Activated naive CD4-positive, alpha-beta T cell treated with Interleukin-2 at 50 U/mL for 16 hours (primary cell): ENCODE results near the gene SNX14.
A peak's percentile ranks its signal among the peaks of the same experiment; 100 is the strongest.
"Not testable (repeated sequence)": the region's sequence is repeated elsewhere in the genome, so short reads cannot be mapped to it uniquely, and the experiment has no call there.

Experiments used
- DNase-seq: peaks from one replicate; pipeline ENCODE4 v3.0.0-alpha.2; 2020

The SNX14 gene

DNA sequence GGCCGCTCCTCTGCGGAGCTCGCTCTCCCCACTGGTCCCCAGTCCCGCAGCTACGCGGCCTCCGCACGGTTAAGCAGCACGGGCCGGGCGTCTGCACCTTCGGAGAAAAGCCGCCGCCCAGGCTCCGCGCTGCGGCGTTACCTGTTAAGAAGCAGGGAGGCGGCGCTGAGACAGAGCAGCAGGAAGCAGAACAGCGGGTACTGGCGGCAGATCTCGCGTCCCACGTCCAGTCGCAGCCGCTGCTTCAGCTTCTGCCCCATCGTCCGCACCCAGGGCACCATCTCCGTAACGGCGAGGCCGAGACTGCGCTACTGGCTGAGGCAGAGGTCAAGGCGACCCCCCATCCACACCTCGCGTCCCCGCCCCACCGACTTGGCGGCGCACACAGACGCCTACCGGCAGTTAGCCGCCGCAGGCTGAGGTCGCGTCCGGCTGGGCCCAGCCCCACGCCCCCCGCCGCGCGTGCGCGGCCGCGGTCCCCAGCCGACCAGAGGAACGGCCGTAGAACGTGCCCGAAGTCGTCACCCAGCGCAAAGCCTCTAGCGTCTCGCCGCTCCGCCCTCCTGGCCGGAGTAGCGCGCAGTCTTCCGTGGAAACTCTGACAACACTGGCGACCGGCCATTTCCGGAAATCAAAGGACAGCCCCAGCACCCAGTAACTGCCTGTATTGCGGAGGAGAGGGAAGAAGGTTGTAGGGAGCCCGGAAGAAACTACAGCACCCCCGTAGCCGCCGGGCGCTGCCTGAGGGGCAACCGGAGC lies at the start of gene SNX14:
TSS of gene SNX14 (minus strand) at position 421 of the 759 bp plus-strand sequence. CDS start at position 281, 140 bp downstream.
- peak; percentile 76 for DNase-seq

DNA sequence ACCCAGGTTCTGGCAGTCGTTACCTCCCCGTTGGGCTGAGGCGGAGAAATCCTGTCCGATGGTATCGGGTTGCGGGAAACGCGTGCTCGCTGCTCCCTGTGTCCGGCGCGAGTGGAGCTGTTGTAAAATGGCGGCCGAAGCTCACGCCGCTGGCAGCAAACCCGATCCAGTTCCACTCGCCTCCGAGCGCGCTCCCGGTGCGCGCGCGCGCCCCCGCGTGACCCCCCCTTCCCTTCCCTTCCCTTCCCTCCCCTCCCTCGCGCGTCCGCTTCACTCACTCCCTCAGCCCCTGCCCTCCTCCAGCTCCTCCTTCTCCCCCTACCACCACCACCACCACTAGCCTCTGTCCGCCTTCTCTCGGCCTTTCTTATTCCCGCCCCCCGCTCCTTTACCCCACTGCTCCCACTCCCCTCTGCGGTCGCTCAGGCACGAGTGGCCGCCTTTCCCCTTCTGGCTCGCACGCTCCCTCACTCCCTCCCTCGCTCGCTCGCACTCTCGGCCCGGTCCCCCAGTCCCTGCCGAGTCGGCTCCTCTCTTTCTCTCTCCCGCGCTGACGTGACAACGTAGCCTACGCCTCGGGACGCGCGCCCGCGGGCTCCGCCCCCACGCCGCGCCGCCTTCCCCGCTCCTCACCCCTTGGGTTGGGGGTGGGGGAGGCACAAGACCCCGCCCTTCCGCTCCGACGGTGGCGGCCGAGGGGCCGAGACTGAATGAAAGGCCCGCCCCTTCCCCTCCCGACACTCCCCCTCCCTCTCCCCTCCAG lies 49.3 kb upstream of the SNX14 start, which contains the start of gene SYNCRIP:
TSS of gene SYNCRIP (minus strand) at position 113 of the 763 bp plus-strand sequence. CDS start 1,447 bp downstream, outside the sequence.
- DNase-seq = peak; percentile 98

GRCh38 chr6:85641897-85642773 lies 48.5 kb upstream of the SNX14 start:
- DNase-seq = peak; percentile 66

GRCh38 chr6:85641522-85641896 lies 47.9 kb upstream of the SNX14 start:
- DNase-seq = no peak

GRCh38 chr6:85640821-85641220 lies 47.2 kb upstream of the SNX14 start:
- DNase-seq = no peak

DNA sequence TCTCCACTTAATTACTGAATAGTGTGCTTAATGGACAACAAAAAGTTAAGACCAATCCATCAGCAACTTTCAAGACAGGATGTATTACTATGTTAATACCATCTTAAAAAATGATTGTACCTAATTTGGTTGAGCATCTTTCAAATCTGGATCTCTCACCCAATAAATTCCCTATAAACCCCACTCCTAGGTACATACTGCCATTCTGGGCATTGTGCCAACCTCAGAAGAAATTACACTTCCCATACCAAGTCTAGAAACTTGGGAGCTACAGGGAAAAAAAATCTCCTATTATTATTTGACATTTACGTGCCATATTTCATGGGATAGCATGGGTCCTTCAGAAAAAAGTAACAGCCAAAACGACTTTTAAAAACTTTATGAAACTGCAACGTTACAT lies 43.9 kb upstream of the SNX14 start:
- DNase-seq = no peak

GRCh38 chr6:85632164-85632942 lies 38.7 kb upstream of the SNX14 start:
- DNase-seq = no peak

DNA sequence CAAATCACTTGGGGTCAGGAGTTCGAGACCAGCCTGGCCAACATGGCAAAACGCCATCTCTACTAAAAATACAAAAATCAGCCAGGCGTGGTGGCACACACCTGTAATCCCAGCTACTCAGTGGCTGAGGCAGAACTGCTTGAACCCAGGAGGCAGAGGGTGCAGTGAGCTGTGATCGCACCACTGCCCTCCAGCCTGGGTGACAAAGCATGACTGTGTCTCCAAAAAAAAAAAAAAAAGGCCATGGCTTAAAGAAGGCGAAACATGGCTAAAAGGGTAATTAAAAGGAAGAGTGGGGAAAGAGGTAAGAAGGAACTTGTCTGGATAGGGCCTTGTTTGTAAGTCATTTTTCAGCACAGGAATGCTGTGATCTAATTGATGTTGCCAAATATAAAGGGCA lies 37.5 kb upstream of the SNX14 start:
- DNase-seq = not testable (repeated sequence)

DNA sequence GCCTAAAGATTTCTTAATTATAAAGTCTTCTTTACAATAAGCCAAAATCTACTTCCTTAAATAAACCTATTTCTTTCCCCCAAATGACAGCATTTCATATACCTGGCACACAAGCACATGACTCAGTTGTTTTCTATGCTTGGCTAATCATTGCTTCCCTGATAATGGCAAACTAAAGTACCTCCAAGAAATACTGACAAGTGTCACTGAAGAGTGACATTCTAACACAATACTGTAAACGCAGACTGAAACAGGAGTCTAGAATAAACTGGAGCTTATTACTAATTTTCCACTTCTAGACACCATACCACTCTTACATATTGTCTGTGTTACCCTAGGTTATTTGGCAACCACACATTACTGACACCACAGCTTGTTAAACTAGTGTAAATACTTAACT lies 34.7 kb upstream of the SNX14 start:
- DNase-seq = no peak

DNA sequence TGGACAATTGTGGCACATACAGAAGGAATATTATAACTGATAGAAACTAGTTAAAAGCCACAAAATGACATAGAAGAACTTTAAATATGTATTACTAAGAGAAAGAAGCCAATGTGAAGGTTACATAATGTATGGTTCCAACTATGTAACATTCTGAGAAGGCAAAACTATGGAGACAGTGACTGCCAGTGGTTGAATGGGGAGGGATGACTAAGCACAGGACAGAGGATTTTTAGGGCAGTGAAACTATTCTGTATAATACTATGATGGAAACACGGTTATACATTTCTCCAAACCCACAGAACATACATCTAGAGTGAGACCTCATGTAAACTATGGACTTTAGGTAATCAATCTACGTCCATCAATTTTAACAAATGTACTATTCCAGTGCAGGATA lies 26.6 kb upstream of the SNX14 start:
- no peak for DNase-seq

GRCh38 chr6:85614780-85615179 lies 21.1 kb upstream of the SNX14 start:
- DNase-seq = no peak

DNA sequence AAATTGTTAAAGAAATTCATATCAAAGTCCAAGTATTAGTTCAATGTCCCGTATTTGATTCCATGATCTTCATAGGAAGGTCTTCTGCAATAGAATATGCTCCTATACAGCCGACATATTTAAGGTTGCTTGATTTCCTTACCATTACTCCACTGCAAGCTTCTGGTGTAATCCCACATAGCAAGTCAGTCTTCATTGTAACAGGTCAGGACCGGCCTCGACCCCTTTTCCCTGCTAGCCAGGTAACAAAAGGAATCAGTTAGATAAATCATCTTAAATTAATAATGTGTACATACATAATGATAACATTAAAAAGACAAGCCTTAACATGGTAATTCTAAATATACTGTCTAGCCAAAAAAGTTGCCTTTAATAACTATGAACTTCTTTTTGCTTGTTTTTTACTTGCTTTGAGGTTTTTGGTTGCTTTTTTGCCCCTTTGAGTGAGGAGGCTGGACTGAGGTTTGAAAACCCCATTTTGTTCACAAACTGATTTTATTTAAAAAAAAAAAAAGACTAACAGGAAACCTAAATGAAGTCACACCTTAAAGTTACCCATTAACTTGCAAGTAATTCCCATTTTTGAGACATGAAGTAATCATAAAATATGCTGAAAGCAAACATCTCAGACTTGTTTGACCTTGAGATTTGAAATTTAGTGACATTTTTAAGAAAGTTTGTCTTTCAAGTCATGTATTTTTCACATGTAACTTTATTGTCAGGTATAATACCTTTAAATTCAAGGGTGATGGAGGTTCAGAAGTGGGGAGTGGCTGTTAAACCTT lies 19.2 kb upstream of the SNX14 start:
- no peak for DNase-seq

DNA sequence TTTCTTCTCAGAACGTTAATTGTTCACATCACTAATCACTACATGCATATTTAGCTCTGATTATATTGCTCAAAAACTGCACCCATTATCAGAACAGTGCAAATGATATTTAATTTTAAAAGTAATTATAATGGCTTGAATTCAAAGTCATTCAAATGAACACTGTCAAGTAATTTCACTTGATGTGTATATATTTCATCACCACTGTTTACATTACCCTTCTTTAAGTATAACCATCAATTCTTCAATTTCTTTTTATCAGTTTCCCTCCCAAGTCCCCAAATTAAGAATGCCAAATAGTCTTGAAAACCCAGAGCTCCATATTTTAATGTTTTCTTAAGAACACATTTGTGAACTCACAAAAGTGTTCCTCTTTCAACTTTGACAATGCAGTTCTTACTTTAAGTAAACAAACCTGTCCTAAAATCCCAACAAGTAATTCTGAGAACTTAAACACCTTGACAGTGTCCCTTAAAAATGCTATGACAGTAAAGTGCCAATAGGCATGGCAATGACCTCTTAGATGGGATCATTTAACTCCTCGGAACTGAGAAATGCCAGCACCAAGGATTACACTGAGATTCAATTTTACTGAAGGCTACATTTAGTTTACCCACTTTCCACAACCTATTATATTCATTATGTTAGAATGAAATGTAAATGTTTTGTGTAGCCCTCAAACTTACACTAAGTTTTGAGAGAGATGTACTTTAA lies 16.7 kb upstream of the SNX14 start:
- DNase-seq = no peak

DNA sequence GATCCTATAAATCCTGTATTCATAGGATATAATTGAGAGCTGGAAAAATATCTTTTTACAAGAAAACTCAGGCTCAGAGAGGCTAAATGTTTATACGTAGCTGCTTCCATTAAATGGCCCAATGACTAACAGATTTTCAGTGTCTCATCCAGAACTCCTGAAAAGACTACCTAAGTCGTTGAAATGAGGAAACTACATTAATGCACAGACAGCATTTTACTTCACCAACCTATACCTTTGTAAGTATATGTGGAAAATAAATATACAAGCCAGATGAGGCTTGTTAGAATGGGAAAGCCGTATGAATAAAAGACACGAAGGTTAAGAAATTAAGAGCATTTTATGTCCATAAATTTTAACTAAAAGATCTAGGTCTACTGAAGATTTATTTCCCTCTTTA lies 8.4 kb upstream of the SNX14 start:
- DNase-seq = no peak

DNA sequence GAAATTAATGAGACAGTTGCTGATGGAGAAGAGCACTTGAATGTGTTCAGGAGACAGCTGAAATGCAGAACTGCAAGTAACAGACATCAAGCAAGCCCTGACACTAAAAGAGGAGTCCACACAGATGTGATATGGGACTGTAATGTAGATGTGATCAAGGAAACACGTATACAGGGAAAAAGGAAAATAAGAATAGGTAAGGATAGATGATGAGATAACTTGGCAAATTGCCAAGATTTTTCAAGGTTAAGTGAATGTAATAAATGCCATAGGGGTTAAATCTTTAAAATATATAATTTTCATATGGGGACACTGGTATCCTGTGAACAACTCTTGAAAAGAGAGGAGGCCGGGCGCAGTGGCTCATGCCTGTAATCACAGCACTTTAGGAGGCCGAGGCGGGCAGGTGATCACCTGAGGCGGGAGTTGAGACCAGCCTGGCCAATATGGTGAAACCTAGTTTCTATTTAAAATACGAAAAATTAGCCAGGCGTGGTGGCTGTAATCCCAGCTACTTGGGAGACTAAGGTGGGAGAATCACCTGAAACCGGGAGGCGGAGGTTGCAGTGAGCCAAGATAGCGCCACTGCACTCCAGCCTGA lies 7.2 kb upstream of the SNX14 start:
- no peak for DNase-seq

GRCh38 chr6:85594197-85594930 lies 706 bp upstream of the SNX14 start:
- peak; percentile 52 for DNase-seq

- DNase-seq = no peak
Observed at GRCh38 chr6:85592033-85592432, 1.6 kb downstream of the SNX14 start.

- DNase-seq = no peak
Observed at GRCh38 chr6:85591207-85591606, 2.5 kb downstream of the SNX14 start.

- DNase-seq = no peak
Observed at GRCh38 chr6:85585741-85586140, 7.9 kb downstream of the SNX14 start.

GRCh38 chr6:85582832-85583231 lies 10.8 kb downstream of the SNX14 start:
- DNase-seq = not testable (repeated sequence)
